PC-9 (cell line): Measurements from ENCODE around the gene CAPN15.

Experiments used
- CTCF ChIP-seq: fragments of 200-600 bp; sonication (generic); conservative IDR thresholded peaks from 2 replicates; pipeline ENCODE4 v1.6.1; 2017; ENCODE audit warnings: mixed run types, antibody characterized with exemption, mild to moderate bottlenecking, moderate library complexity
- EZH2 ChIP-seq: fragments of 200-600 bp; sonication (generic); IDR thresholded peaks from 2 replicates; pipeline ENCODE4 v1.8.0; 2017; ENCODE audit warnings: antibody characterized with exemption, low read depth

- TF ChIP-seq EZH2 (no peak), CTCF (no peak)
Measured at GRCh38 chr16:502179-502943, 25.2 kb upstream of the CAPN15 start.
